Measurements from ENCODE around the gene FAM72B.
"Not testable (repeated sequence)": the region's sequence is repeated elsewhere in the genome, so short reads cannot be mapped to it uniquely, and the experiment has no call there.

Gene FAM72B

GRCh38 chr1:121199763-121200162 lies 15.6 kb upstream of the FAM72B start:
- DNase-seq: not testable (repeated sequence)

DNA sequence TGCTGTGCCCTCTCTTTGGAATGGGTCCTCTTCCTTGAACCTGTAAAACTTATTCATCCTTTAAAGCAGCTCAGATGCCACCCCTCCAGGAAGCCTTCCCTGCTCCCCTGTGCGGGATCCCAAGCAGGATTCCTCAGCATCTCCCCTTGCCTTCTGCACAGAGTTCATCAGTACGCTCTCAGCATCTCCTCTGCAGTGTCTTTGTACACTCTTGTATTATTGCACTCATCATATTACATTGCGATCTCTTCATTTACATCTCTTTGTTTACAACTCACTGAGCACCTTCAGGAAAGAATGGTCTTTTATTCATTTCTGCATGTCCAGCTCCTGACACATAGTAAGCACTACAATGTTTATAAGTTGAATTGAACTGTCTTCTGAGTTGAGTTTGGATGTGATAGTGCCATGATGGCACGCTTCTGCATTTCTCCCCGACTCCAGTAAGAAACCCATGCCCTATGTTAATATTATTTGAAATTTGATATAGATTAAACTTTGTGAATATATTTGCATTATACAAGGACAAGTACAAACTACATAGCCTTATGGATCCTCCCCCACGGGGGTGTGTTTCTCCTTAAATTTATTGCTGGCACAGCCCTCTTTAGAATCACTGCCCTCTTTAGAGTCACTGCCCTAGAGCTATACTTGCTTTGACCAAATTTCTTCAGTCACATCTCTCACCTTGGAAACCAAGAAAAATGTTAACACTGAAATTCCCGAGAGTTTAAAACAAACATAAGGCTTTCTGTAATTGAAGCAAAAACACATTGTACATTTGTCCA lies 13.1 kb upstream of the FAM72B start:
- DNase-seq: not testable (repeated sequence)

GRCh38 chr1:121192512-121192911 lies 8.4 kb upstream of the FAM72B start:
- not testable (repeated sequence) for DNase-seq

DNA sequence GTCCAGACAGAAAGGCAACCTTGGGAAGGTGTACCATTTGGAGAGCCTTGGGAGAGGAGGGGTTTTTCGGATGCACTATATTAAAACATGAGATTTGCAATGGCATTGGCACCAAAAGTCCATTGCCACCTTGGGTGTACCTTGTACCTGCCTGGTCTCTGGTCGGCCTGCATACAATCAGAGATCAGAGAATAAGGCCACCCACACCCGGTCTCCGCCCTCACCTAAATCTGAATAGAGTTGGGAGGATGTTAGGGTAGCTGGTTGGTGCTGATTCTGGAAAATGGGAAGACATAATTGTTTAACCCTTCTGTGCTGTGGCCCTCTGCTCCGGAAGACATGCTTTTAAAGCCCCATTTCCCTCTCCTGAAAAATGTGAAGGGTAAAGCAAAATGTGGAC lies 3.8 kb upstream of the FAM72B start:
- DNase-seq: not testable (repeated sequence)

DNA sequence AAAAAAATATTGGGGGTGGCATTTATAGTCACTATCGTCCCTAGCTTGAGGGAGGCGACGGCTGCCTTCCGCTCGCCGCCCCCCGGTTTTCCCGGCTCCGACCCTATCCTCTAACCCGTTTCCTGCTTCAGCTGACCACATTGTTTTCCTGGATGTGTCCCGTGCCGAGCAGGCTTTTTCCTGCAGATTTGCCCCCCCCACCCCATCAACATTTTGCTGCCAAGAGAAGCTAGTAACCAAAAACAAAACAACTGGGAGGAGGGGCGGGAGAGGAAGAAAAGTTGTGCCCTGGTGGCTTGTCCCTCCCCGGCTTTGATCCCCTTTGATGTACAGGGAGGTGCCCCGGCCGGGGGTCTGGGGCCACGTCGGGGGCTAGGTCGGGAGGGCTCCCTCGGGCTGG lies 2.1 kb upstream of the FAM72B start:
- DNase-seq: not testable (repeated sequence)

DNA sequence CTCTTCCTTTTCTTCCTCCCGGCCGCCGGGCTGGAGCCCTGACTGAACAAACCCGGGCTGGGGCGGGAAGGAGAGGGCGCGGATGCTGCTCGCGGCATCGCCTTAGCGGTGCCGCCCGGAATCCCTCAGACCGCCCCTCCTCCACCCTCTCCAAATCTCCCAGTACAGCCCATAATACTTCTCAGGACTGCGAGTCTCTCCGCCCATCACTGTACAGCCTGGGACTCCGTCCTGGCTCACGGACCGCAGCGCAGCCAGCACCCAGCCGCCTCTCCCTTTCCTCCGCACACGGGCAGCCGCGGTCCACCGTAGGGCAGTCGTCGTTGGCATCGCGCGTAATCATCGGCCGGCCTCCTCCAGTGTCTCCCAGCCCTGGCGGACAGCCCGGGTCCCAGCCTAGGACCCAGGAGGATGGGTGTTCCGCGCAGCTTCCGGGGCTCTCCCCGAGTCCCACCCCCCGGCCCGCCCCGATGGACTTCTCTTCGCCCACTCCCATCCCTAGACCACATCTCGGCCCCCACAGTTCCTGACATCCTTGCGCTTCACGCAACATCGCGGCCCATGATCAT lies 1.1 kb upstream of the FAM72B start:
- DNase-seq: not testable (repeated sequence)

DNA sequence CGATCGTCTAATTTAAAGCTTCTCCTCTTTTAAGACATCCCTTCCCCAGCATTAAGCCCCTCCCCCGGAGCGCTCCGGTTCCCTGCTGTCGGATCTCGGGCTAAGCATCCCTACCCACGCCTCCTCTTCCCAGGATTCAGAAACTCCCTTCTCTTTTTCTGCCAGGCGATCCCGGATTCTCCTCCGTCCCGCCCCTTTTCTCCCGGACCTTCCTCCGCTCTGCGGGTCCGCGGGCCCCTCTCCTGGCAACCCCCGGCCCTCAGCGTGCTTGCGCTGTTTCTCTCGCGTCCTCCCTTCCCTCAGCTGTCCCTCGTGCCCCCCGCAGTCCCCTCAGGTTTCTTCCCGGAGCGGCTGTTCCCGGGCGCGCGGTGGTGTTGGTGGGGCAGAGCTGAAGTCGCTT lies 273 bp downstream of the FAM72B start:
- not testable (repeated sequence) for DNase-seq

- not testable (repeated sequence) for DNase-seq
Measured at GRCh38 chr1:121178197-121178596, 5.9 kb downstream of the FAM72B start.

DNA sequence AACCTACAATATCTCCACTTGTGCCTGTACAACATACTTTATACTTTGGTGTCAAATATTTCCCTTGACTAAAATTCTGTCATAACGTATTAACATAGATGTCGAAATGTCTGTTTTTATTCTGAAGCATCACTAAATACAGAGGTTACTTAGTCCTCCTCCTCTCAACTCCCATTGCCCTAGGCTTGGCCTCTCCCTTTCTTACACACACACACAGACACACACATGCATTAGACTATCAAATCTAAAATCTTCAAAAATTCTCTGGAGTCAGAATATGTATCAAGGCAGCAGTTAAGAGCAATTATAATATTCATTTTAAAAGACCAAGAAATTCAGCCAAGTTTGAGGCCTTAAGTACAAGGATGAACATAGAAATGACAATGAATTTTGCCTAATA lies 7.5 kb downstream of the FAM72B start:
- DNase-seq: not testable (repeated sequence)

GRCh38 chr1:121168152-121168668 lies 15.9 kb downstream of the FAM72B start:
- DNase-seq: not testable (repeated sequence)

GRCh38 chr1:121167225-121167738 lies 16.9 kb downstream of the FAM72B start:
- not testable (repeated sequence) for DNase-seq

- not testable (repeated sequence) for DNase-seq
Measured at GRCh38 chr1:121165296-121165695, 18.8 kb downstream of the FAM72B start.

DNA sequence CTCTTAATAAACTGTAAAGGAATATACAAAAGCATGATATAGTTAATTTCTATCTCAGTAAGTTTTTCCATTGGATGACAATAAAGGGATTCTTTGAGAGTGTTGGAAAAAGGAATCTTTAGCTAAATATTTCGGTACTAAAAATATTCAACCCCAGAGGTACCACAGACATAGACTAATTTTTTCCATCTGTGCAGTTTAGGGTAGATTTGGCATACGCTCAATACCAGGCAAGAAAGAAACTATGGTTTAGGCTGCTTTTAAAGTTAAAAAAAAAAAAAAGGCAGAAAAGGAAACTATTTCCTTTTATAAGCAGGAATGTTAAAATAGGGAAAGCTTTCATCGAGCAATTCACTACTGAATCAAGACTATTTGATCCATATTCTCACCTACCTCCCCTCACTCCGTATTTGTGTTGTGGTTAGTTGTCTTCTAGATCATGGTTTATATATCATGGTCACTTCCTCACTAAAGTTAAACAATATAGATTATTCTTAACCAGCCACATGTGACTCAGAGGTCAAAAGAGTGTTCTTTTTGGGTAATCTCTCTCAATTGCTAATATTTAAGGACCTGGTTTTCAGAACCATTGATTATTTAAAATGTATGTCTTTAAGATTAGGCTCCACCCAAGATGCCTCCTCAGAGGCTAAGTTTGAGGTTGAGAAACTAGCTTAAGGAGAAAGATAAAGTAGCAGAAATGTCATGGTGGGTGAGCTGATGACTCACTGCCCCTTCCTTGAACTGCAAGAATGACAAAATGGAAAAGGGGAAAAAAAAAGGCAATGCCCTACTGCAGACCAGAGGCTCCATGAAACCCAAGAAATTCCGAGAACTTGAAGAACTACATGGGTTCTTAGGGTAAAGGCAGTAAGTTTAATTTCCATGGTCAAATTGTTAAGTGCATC lies 20.0 kb downstream of the FAM72B start:
- not testable (repeated sequence) for DNase-seq

- not testable (repeated sequence) for DNase-seq
Measured at GRCh38 chr1:121161199-121161901, 22.8 kb downstream of the FAM72B start.

- DNase-seq: not testable (repeated sequence)
Measured at GRCh38 chr1:121160118-121160517, 24.0 kb downstream of the FAM72B start.

DNA sequence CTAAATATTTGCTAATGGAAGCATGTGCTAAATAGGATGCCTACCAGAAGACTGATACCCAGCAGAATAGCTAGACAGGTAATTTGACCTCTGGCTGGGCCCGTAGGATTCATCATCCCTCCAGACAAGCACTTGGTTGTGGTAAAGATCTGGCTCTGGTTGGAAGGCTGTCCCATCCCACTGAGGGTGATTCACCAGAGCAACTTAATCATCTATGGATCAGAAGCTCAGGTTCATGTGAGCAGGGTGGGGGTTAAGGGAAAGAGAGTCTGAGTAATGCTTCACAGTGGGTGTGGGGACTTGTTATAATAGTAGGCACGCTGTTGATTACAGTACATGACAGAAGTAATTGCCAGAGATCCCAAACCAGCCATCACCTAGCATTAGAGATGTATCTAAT lies 26.5 kb downstream of the FAM72B start:
- not testable (repeated sequence) for DNase-seq

DNA sequence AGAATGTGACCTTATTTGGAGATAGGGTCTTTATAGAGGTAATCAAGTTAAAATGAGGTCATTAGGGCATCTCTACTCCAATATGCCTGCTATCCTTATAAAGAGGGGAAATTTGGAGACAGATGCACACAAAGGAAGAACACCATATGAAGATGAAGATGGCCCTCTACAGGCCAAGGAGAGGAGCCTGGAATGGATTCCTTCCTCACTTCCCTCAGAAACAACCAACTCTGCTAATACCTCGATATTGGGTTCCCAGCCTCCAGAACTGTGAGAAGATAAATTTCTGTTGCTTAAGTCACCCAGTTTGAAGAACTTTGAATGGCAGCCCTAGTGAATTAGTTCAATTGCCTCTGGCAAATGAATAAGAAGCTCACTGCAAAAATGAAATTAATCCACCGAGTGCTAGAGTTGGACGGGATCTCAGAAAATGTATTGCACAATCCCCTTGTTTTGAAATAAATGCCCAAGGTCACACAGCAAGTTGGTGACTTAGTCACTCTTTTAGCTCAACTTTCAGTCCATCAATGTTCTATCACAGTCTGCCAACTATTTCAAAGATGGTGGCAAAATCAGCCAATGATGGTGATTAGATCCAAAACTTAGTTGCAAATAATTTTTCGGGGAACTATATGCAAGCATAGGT lies 27.1 kb downstream of the FAM72B start:
- not testable (repeated sequence) for DNase-seq

DNA sequence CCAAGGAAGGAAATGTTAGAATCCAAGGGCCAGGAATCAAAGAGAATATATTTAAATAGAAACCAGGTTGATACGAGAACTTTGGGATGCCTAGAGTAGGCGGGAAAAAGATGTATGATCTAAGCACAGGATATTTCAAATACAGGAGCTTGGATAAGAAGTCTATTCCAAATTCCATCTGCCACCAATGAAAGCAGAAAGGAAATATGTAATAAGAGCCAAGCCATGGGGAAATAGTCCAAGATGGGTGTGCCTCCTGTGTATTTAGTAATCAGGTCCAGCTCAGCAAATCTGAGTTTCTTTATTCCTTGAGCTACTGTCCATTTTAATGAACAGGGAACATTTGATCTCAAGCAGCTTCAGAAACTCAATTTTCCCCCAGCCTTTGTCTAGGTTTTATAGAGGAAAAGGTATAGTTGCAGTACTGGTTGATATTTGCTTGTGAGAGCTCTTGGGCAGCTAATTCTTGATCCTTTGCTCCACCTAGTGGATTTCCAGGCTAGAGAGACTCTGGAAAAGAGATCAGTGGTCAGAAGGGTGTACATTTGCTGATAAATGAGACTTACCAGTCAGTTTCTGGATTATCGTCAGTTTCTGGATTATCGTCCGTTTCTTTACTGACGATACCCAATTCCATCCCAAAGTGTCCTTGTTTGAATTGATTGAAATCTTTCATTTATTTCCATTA lies 28.3 kb downstream of the FAM72B start:
- DNase-seq: not testable (repeated sequence)

DNA sequence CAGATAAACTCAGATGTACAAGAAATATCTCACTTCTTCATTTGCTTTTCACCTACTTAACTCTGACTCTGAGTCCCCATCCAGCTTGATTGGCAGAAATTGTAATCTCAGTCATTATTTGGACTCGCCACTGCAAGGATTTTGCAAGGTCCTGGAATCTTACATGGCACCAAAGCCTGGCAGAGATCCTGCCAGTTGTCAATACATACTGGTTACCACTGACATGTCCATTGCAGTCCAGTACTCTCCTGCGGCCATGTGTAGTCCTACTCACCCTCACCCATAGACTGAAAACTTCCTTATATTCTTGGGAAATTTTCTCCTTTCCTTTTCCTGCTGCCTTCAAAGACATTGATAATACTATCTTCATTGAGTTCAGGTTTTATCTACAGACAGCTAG lies 29.3 kb downstream of the FAM72B start:
- not testable (repeated sequence) for DNase-seq

DNA sequence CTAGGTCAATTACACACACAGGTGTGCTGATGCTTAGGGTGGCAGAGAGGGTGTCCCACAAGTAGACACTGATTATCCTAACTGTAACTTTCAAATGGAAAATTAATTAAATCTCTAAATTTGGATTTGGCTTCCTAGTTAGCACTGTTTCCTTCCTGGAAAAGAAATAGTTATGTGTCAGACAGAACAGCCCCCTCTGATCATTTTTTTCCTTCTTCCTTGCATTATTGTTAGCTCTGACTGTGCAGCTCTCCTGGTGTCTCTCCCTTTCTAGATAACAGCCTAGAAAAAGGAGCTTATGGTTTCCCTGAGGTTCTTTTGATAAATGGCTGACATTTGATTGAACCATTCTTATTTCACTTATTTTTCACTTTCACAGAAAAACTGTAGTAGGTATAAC lies 31.4 kb downstream of the FAM72B start:
- not testable (repeated sequence) for DNase-seq

DNA sequence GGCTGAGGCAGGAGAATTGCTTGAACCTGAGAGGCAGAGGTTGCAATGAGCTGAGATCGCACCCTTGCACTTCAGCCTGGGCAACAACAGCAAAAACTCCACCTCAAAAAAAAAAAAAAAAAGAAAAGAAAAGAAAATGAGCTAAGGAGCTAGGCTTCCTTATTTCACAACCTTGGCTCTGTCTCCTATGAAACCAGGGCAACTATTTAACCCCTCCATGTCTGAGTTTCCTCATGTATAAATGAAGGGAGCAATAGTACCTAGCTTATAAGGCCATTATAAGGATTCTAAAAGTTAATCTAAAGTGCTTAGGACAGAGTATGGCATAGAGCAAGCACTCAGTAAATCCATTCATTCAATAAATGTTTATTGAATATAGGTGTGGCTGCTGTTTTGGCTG lies 32.8 kb downstream of the FAM72B start:
- not testable (repeated sequence) for DNase-seq
